MM.1S (cell line): ENCODE results near the gene CARD10.

ENCODE experiments used
- DNase-seq: peaks from one replicate; pipeline ENCODE4 v3.0.0-alpha.2; 2015
- H2AFZ ChIP-seq: fragments of 300-600 bp; sonication (generic); 2 replicates; pipeline ENCODE4 v1.6.0; 2016; ENCODE audit warnings: antibody characterized with exemption, low read length
- H3F3A ChIP-seq: fragments of 300-600 bp; sonication (generic); 2 replicates; pipeline ENCODE4 v1.6.1; 2016; ENCODE audit warnings: mild to moderate bottlenecking, antibody characterized with exemption, low read length, moderate library complexity, mixed read lengths; ENCODE audit not compliant: insufficient read depth
- H3K27ac ChIP-seq: fragments of 300-600 bp; sonication (generic); 2 replicates; pipeline ENCODE4 v1.5.1; 2016; ENCODE audit warnings: mild to moderate bottlenecking, low read length
- H3K27me3 ChIP-seq: fragments of 300-600 bp; sonication (generic); replicated peaks from 2 replicates; pipeline ENCODE4 v1.6.0; 2016; ENCODE audit warnings: low read length; ENCODE audit not compliant: insufficient read depth
- H3K36me3 ChIP-seq: fragments of 300-600 bp; sonication (generic); replicated peaks from 2 replicates; pipeline ENCODE4 v1.6.1; 2016; ENCODE audit warnings: mild to moderate bottlenecking, low read length, mixed read lengths; ENCODE audit not compliant: insufficient read depth
- H3K4me1 ChIP-seq: fragments of 300-600 bp; sonication (generic); 2 replicates; pipeline ENCODE4 v1.6.1; 2016; ENCODE audit warnings: low read length, mixed read lengths
- H3K4me2 ChIP-seq: fragments of 300-600 bp; sonication (generic); 2 replicates; pipeline ENCODE4 v1.6.0; 2016; ENCODE audit warnings: low read depth, low read length
- H3K4me3 ChIP-seq: fragments of 300-600 bp; sonication (generic); 2 replicates; pipeline ENCODE4 v1.5.1; 2016; ENCODE audit warnings: low read length, mixed read lengths
- H3K79me2 ChIP-seq: fragments of 300-600 bp; sonication (generic); 2 replicates; pipeline ENCODE4 v1.6.1; 2016; ENCODE audit warnings: mixed run types, low read length, mixed read lengths
- H3K9ac ChIP-seq: fragments of 300-600 bp; sonication (generic); 2 replicates; pipeline ENCODE4 v1.6.1; 2016; ENCODE audit warnings: low read length, mixed read lengths
- H3K9me2 ChIP-seq: fragments of 300-600 bp; sonication (generic); replicated peaks from 2 replicates; pipeline ENCODE4 v1.6.1; 2016; ENCODE audit warnings: mild to moderate bottlenecking, low read length, mixed read lengths; ENCODE audit not compliant: insufficient read depth
- H3K9me3 ChIP-seq: fragments of 300-600 bp; sonication (generic); replicated peaks from 2 replicates; pipeline ENCODE4 v1.6.1; 2016; ENCODE audit warnings: mild to moderate bottlenecking, low read length, mixed read lengths; ENCODE audit not compliant: insufficient read depth
- H4K20me1 ChIP-seq: fragments of 300-600 bp; sonication (generic); 2 replicates; pipeline ENCODE4 v1.6.1; 2016; ENCODE audit warnings: mild to moderate bottlenecking, low read length, moderate library complexity, mixed read lengths; ENCODE audit not compliant: insufficient read depth
- EZH2 ChIP-seq: fragments of 300-600 bp; sonication (generic); optimal IDR thresholded peaks from 2 replicates; pipeline ENCODE3; 2017; ENCODE audit warnings: low read depth, mild to moderate bottlenecking, antibody characterized with exemption, low read length, mixed read lengths
- EZH2phosphoT487 ChIP-seq: fragments of 300-600 bp; sonication (generic); IDR thresholded peaks from 2 replicates; pipeline ENCODE4 v1.6.1; 2018; ENCODE audit warnings: antibody characterized with exemption, low read length
- TF ChIP-seq, protein P1 (sequence below): fragments of 300-600 bp; sonication (generic); IDR thresholded peaks from 2 replicates; pipeline ENCODE4 v1.5.1; 2016; ENCODE audit warnings: antibody characterized with exemption, low read length, mixed read lengths

The CARD10 gene

GRCh38 chr22:37503183-37503683, 16.0 kb downstream of the CARD10 start:
- no peak for DNase-seq
- Histone ChIP-seq H3K79me2 (no peaks in the 10 kb centered on the region), H3K4me1 (peaks cover 8% of the 10 kb centered on the region), H2AFZ (no peak overlapping the region), H3K4me3 (no peak overlapping the region), H3K4me2 (no peak overlapping the region), H3F3A (no peaks in the 10 kb centered on the region), H4K20me1 (no peaks in the 10 kb centered on the region), H3K9ac (no peak overlapping the region), H3K27ac (no peak overlapping the region), H3K27me3 (peaks cover 43% of the 10 kb centered on the region), H3K36me3 (no peaks in the 10 kb centered on the region), H3K9me3 (no peaks in the 10 kb centered on the region), H3K9me2 (no peaks in the 10 kb centered on the region)
- TF ChIP-seq, protein P1, sequence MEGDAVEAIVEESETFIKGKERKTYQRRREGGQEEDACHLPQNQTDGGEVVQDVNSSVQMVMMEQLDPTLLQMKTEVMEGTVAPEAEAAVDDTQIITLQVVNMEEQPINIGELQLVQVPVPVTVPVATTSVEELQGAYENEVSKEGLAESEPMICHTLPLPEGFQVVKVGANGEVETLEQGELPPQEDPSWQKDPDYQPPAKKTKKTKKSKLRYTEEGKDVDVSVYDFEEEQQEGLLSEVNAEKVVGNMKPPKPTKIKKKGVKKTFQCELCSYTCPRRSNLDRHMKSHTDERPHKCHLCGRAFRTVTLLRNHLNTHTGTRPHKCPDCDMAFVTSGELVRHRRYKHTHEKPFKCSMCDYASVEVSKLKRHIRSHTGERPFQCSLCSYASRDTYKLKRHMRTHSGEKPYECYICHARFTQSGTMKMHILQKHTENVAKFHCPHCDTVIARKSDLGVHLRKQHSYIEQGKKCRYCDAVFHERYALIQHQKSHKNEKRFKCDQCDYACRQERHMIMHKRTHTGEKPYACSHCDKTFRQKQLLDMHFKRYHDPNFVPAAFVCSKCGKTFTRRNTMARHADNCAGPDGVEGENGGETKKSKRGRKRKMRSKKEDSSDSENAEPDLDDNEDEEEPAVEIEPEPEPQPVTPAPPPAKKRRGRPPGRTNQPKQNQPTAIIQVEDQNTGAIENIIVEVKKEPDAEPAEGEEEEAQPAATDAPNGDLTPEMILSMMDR, result no peak
- TF ChIP-seq EZH2phosphoT487, result no peak

GRCh38 chr22:37502342-37503182, 16.7 kb downstream of the CARD10 start:
- Histone ChIP-seq H3K9me3 (no peaks in the 10 kb centered on the region), H3K36me3 (no peaks in the 10 kb centered on the region), H3K27me3 (peaks cover 49% of the 10 kb centered on the region), H3K4me2 (no peak overlapping the region), H3K9me2 (no peaks in the 10 kb centered on the region), H3F3A (no peaks in the 10 kb centered on the region), H3K79me2 (no peaks in the 10 kb centered on the region), H2AFZ (no peak overlapping the region), H4K20me1 (no peaks in the 10 kb centered on the region), H3K4me3 (no peak overlapping the region), H3K4me1 (peaks cover 10% of the 10 kb centered on the region), H3K9ac (no peak overlapping the region), H3K27ac (no peak overlapping the region)
- no peak for TF ChIP-seq EZH2phosphoT487
- TF ChIP-seq EZH2, result no peak
- TF ChIP-seq, protein P1, result no peak
- no peak for DNase-seq

GRCh38 chr22:37501610-37502341, 17.4 kb downstream of the CARD10 start:
- H4K20me1 ChIP-seq, result no peaks in the 10 kb centered on the region
- no peaks in the 10 kb centered on the region for H3K9me3 ChIP-seq
- H3K27ac ChIP-seq, result no peak overlapping the region
- no peaks in the 10 kb centered on the region for H3K9me2 ChIP-seq
- TF ChIP-seq, protein P1, result no peak
- no peak for TF ChIP-seq EZH2phosphoT487
- no peak for TF ChIP-seq EZH2
- no peaks in the 10 kb centered on the region for H3F3A ChIP-seq
- no peaks in the 10 kb centered on the region for H3K79me2 ChIP-seq
- no peaks in the 10 kb centered on the region for H3K36me3 ChIP-seq
- H2AFZ ChIP-seq, result no peak overlapping the region
- peaks cover 56% of the 10 kb centered on the region for H3K27me3 ChIP-seq
- no peak overlapping the region for H3K9ac ChIP-seq
- H3K4me1 ChIP-seq, result peaks cover 10% of the 10 kb centered on the region
- no peak overlapping the region for H3K4me3 ChIP-seq
- DNase-seq, result no peak
- no peak overlapping the region for H3K4me2 ChIP-seq
